Limb (tissue), 2 donors: ENCODE data around the gene C2CD4A.

ENCODE experiments used
- DNase-seq, 2 donors: peaks; one replicate each; pipeline ENCODE4 v3.0.0-alpha.2; 2016; ENCODE audit errors: extremely low spot score in 2 of 2

Gene C2CD4A

GRCh38 chr15:62099094-62099601, 32.4 kb downstream of the C2CD4A start:
- no peak for DNase-seq

GRCh38 chr15:62103431-62103830, 36.7 kb downstream of the C2CD4A start:
- DNase-seq, result no peak

GRCh38 chr15:62104401-62104800, 37.6 kb downstream of the C2CD4A start:
- no peak for DNase-seq

- no peak for DNase-seq
Measured at GRCh38 chr15:62104846-62105245, 38.1 kb downstream of the C2CD4A start.

- no peak for DNase-seq
Measured at GRCh38 chr15:62105266-62105665, 38.5 kb downstream of the C2CD4A start.

GRCh38 chr15:62106096-62106495, 39.3 kb downstream of the C2CD4A start:
- DNase-seq, result no peak

- no peak for DNase-seq
Measured at GRCh38 chr15:62107571-62108121, 40.9 kb downstream of the C2CD4A start.

- no peak for DNase-seq
Measured at GRCh38 chr15:62108411-62108810, 41.6 kb downstream of the C2CD4A start.

GRCh38 chr15:62109437-62109836, 42.7 kb downstream of the C2CD4A start:
- DNase-seq, result no peak

GRCh38 chr15:62109982-62110851, 43.4 kb downstream of the C2CD4A start:
- DNase-seq, result peak; percentile 42 to 64

- DNase-seq, result no peak
Measured at GRCh38 chr15:62112081-62112480, 45.3 kb downstream of the C2CD4A start.

- DNase-seq, result no peak
Measured at GRCh38 chr15:62112616-62113593, 46.1 kb downstream of the C2CD4A start.

GRCh38 chr15:62115847-62116246, 49.1 kb downstream of the C2CD4A start:
- no peak for DNase-seq

GRCh38 chr15:62118520-62119226, 51.9 kb downstream of the C2CD4A start:
- DNase-seq, result no peak

GRCh38 chr15:62119227-62119864, 52.6 kb downstream of the C2CD4A start:
- DNase-seq, result no peak

GRCh38 chr15:62119874-62120273, 53.1 kb downstream of the C2CD4A start:
- no peak for DNase-seq
